RWPE2 (cell line): ENCODE measurements around the gene DPYSL4.

Source experiments
- ATAC-seq: fragments of 200-7000 bp; cut with Tn5 transposase; 3 replicates; pipeline ENCODE4 v1.9.1; 2021; ENCODE audit warnings: low read depth
- DNase-seq: peaks from one replicate; pipeline ENCODE4 v3.0.0-alpha.2; 2020; ENCODE audit warnings: low spot score
- H3K27ac ChIP-seq: fragments of 450-650 bp; 2 replicates; pipeline ENCODE4 v1.5.1; 2017; ENCODE audit warnings: mild to moderate bottlenecking; ENCODE audit not compliant: poor library complexity, severe bottlenecking
- H3K27me3 ChIP-seq: fragments of 250-450 bp; sonication (Bioruptor Pico); 2 replicates; pipeline ENCODE4 v1.5.1; 2021; ENCODE audit warnings: mild to moderate bottlenecking, moderate library complexity; ENCODE audit not compliant: insufficient read depth, poor library complexity, severe bottlenecking
- H3K36me3 ChIP-seq: fragments of 250-450 bp; sonication (Bioruptor Pico); 2 replicates; pipeline ENCODE4 v1.5.1; 2020; ENCODE audit warnings: low read depth, mild to moderate bottlenecking, moderate library complexity
- H3K4me1 ChIP-seq: fragments of 250-450 bp; sonication (Bioruptor Pico); 2 replicates; pipeline ENCODE4 v1.5.1; 2021; ENCODE audit warnings: mild to moderate bottlenecking, moderate library complexity; ENCODE audit not compliant: insufficient read depth, poor library complexity, severe bottlenecking
- H3K4me3 ChIP-seq: fragments of 250-450 bp; sonication (Bioruptor Pico); 2 replicates; pipeline ENCODE4 v1.5.1; 2021; ENCODE audit warnings: mild to moderate bottlenecking, moderate library complexity; ENCODE audit not compliant: severe bottlenecking
- H3K9me3 ChIP-seq: fragments of 250-450 bp; sonication (Bioruptor Pico); 2 replicates; pipeline ENCODE4 v1.5.1; 2021; ENCODE audit warnings: mild to moderate bottlenecking, moderate library complexity; ENCODE audit not compliant: severe bottlenecking
- CTCF ChIP-seq: fragments of 450-650 bp; IDR thresholded peaks from one replicate; pipeline ENCODE4 v1.5.1; 2017; ENCODE audit warnings: mild to moderate bottlenecking, moderate library complexity; ENCODE audit not compliant: poor library complexity, severe bottlenecking

The DPYSL4 gene

DNA sequence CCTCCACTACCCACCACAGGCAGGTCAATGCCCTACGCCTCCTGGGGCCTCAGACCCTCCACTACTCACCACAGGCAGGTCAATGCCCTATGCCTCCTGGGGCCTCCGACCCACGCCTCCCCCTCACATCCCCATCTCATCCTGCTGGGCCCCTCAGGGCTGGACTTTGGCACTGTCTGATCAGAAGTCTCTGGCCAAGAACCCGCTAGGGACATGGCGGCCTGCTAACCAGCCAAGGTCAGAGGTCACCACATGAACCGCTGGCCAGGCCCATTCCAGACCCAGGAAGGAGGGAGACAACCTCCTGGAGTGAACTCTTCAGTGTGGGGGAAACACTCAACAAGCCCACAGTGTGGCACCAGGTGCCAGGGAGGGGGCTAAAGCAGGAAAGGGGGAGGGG is 65.2 kb downstream of the DPYSL4 start:
- H3K4me1 ChIP-seq = no peaks in the 10 kb centered on the region
- no peak for ATAC-seq
- no peak overlapping the region for H3K4me3 ChIP-seq

DNA sequence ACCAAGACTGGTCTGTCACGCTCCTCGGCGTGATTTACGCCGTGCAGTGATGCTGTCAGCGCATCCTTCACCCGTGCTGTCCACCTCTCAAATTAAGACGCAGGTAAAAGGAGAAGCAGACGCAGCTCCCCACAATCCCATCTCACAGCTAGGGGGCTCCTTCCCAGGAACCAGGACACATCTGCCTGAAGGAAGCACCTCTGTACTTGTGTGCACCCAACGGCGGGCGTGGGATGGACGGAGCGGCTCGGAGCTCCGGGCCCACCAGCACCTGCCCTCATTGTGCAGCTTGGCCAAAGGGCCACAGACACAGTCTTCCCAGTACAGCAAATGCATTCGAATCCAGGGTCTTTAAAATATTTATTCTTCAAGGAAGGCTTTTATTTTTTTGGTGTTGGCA is 65.7 kb downstream of the DPYSL4 start:
- no peaks in the 10 kb centered on the region for H3K4me1 ChIP-seq
- TF ChIP-seq CTCF = no peak
- no peaks in the 10 kb centered on the region for H3K9me3 ChIP-seq
- H3K36me3 ChIP-seq = no peaks in the 10 kb centered on the region
- H3K27me3 ChIP-seq = no peaks in the 10 kb centered on the region
- no peak overlapping the region for H3K4me3 ChIP-seq
- ATAC-seq (no peak), DNase-seq (no peak)
- H3K27ac ChIP-seq = no peak overlapping the region

More for the DNA sequence above, 65.2 kb downstream of the DPYSL4 start:
- Histone ChIP-seq H3K27ac (no peak overlapping the region), H3K9me3 (no peaks in the 10 kb centered on the region), H3K27me3 (no peaks in the 10 kb centered on the region), H3K36me3 (no peaks in the 10 kb centered on the region)
- no peak for DNase-seq
- TF ChIP-seq CTCF = no peak

- Histone ChIP-seq H3K4me3 (no peak overlapping the region), H3K9me3 (no peaks in the 10 kb centered on the region), H3K36me3 (no peaks in the 10 kb centered on the region), H3K27me3 (no peaks in the 10 kb centered on the region), H3K27ac (no peak overlapping the region), H3K4me1 (no peaks in the 10 kb centered on the region)
- DNase-seq = no peak
- TF ChIP-seq CTCF = no peak
- ATAC-seq = no peak
These were observed 66.4 kb downstream of the DPYSL4 start for GRCh38 chr10:132253092-132253687.

- no peak for ATAC-seq
- Histone ChIP-seq H3K36me3 (no peaks in the 10 kb centered on the region), H3K27me3 (no peaks in the 10 kb centered on the region), H3K27ac (no peak overlapping the region), H3K4me3 (no peak overlapping the region), H3K4me1 (no peaks in the 10 kb centered on the region), H3K9me3 (no peaks in the 10 kb centered on the region)
- DNase-seq = no peak
- no peak for TF ChIP-seq CTCF
These were observed 68.1 kb downstream of the DPYSL4 start for GRCh38 chr10:132254841-132255240.
